PC-9 (cell line): ENCODE measurements around the gene TYROBP. TPM values are rescaled to one million over a fixed set of nuclear protein-coding genes. Genes with fewer than 3 reads are reported as not detected.
"Not testable (repeated sequence)": the region's sequence is repeated elsewhere in the genome, so short reads cannot be mapped to it uniquely, and the experiment has no call there.

Source experiments
- BruUV-seq: library from RNA; stranded (reverse); fragments of 400-500 nt; replicated peaks from 2 replicates; lab custom pipeline; 2021; lab: Mats Ljungman, UMichigan
- CTCF ChIA-PET: fragments of 300-600 bp; sonication (Branson Sonifier 250); formaldehyde crosslinking; loops from one replicate; lab custom pipeline; 2022; ENCODE audit warnings: antibody characterized with exemption; lab: Charles Lee
- POLR2A ChIA-PET: fragments of 300-600 bp; sonication (Branson Sonifier 250); formaldehyde crosslinking; loops from one replicate; lab custom pipeline; 2022; ENCODE audit warnings: antibody characterized with exemption; ENCODE audit not compliant: unreplicated experiment; lab: Charles Lee
- DNase-seq, 2 experiments: peaks; one replicate each; pipeline versions ENCODE4 v3.0.0 to v3.0.0-alpha.2; 2015 to 2022; ENCODE audit warnings: mixed read lengths in 1 of 2
- H2AFZ ChIP-seq: fragments of 200-600 bp; sonication (generic); 2 replicates; pipeline ENCODE4 v1.8.1; 2017; ENCODE audit warnings: antibody characterized with exemption
- H3F3A ChIP-seq: fragments of 200-600 bp; sonication (generic); 2 replicates; pipeline ENCODE4 v1.8.1; 2017; ENCODE audit warnings: antibody characterized with exemption, mild to moderate bottlenecking, low read depth; ENCODE audit not compliant: insufficient read depth
- H3K27ac ChIP-seq: fragments of 200-600 bp; sonication (generic); 2 replicates; pipeline ENCODE4 v1.6.1; 2016; ENCODE audit warnings: mixed run types
- H3K27me3 ChIP-seq: fragments of 200-600 bp; sonication (generic); 2 replicates; pipeline ENCODE4 v1.6.1; 2016; ENCODE audit warnings: low read depth, mixed run types; ENCODE audit not compliant: insufficient read depth
- H3K36me3 ChIP-seq: fragments of 200-600 bp; sonication (generic); 2 replicates; pipeline ENCODE4 v1.6.1; 2016; ENCODE audit warnings: low read depth, mixed run types
- H3K4me1 ChIP-seq: fragments of 200-600 bp; sonication (generic); replicated peaks from 2 replicates; pipeline ENCODE4 v1.6.1; 2016; ENCODE audit warnings: mixed run types; ENCODE audit not compliant: insufficient read depth
- H3K4me2 ChIP-seq: fragments of 200-600 bp; sonication (generic); 2 replicates; pipeline ENCODE4 v1.6.1; 2017; ENCODE audit warnings: mixed run types
- H3K4me3 ChIP-seq: fragments of 200-600 bp; sonication (generic); 2 replicates; pipeline ENCODE4 v1.6.1; 2016; ENCODE audit warnings: mixed run types
- H3K79me2 ChIP-seq: fragments of 200-600 bp; sonication (generic); 2 replicates; pipeline ENCODE4 v1.6.1; 2017; ENCODE audit warnings: low read depth, mixed run types
- H3K9me2 ChIP-seq: fragments of 200-600 bp; sonication (generic); 2 replicates; pipeline ENCODE4 v1.8.1; 2017; ENCODE audit warnings: mild to moderate bottlenecking; ENCODE audit not compliant: insufficient read depth
- H3K9me3 ChIP-seq: fragments of 200-600 bp; sonication (generic); 2 replicates; pipeline ENCODE4 v1.8.1; 2016; ENCODE audit warnings: low read depth; ENCODE audit not compliant: insufficient read depth
- H4K20me1 ChIP-seq: fragments of 200-600 bp; sonication (generic); 2 replicates; pipeline ENCODE4 v1.8.1; 2017; ENCODE audit not compliant: insufficient read depth
- CTCF ChIP-seq: fragments of 200-600 bp; sonication (generic); conservative IDR thresholded peaks from 2 replicates; pipeline ENCODE4 v1.6.1; 2017; ENCODE audit warnings: mixed run types, antibody characterized with exemption, mild to moderate bottlenecking, moderate library complexity
- EZH2 ChIP-seq: fragments of 200-600 bp; sonication (generic); IDR thresholded peaks from 2 replicates; pipeline ENCODE4 v1.8.0; 2017; ENCODE audit warnings: antibody characterized with exemption, low read depth
- intact Hi-C: fragments of 100-400 bp; cut with micrococcal nuclease; formaldehyde crosslinking; loops from one replicate; pipeline ENCODE4 v1.10.0; 2022; ENCODE audit not compliant: unreplicated experiment
- total RNA-seq: library from RNA; stranded (reverse); gene quantifications from 2 replicates; pipeline ENCODE4 v1.2.3, GENCODE V29; 2021

TYROBP gene
- total RNA-seq, 1 experiment from 2014 or later: not detected

GRCh38 chr19:35911790-35912189 lies 3.7 kb upstream of the TYROBP start:
- POLR2A ChIA-PET: interaction anchor here (0.6 to 0.8 kb wide), 2 partner anchors 11 to 19 kb away, joined by 3 to 7 read pairs; partner anchors contain the start of gene NFKBID

GRCh38 chr19:35911173-35911572 lies 3.1 kb upstream of the TYROBP start:
- H3K4me2 ChIP-seq: no peak overlapping the region
- H3K27ac ChIP-seq: no peak overlapping the region
- H3K4me1 ChIP-seq: no peaks in the 10 kb centered on the region
- H3K79me2 ChIP-seq: no peaks in the 10 kb centered on the region
- no peaks in the 10 kb centered on the region for H3F3A ChIP-seq
- no peaks in the 10 kb centered on the region for H4K20me1 ChIP-seq
- TF ChIP-seq EZH2 (no peak), CTCF (no peak)
- H3K4me3 ChIP-seq: no peak overlapping the region
- peaks cover 5% of the 10 kb centered on the region; the same call in 1 of the 2 replicates for H3K27me3 ChIP-seq
- H3K9me3 ChIP-seq: no peaks in the 10 kb centered on the region
- no peaks in the 10 kb centered on the region for H3K9me2 ChIP-seq
- intact Hi-C loops: no loop called here
- POLR2A ChIA-PET: interaction anchor here (0.6 kb wide), 1 partner anchor 225 kb away, joined by 3 read pairs; no protein-coding TSS in a partner anchor
- CTCF ChIA-PET: interaction anchor here (0.6 kb wide), 1 partner anchor 38 kb away, joined by 3 read pairs; no protein-coding TSS in a partner anchor
- DNase-seq: no peak
- BruUV-seq: no TSS peak
- no peak overlapping the region for H2AFZ ChIP-seq
- no peaks in the 10 kb centered on the region for H3K36me3 ChIP-seq

More at GRCh38 chr19:35911790-35912189, 3.7 kb upstream of the TYROBP start:
- TF ChIP-seq CTCF (no peak), EZH2 (no peak)
- Histone ChIP-seq H3K4me2 (no peak overlapping the region), H3K36me3 (no peaks in the 10 kb centered on the region), H3K79me2 (no peaks in the 10 kb centered on the region), H3K4me1 (no peaks in the 10 kb centered on the region), H3K9me2 (no peaks in the 10 kb centered on the region), H2AFZ (no peak overlapping the region), H4K20me1 (no peaks in the 10 kb centered on the region), H3F3A (no peaks in the 10 kb centered on the region), H3K27ac (no peak overlapping the region), H3K27me3 (peaks cover 11% of the 10 kb centered on the region; the same call in 1 of the 2 replicates), H3K4me3 (no peak overlapping the region), H3K9me3 (no peaks in the 10 kb centered on the region)
- BruUV-seq: no TSS peak
- CTCF ChIA-PET: no interaction called here
- intact Hi-C loops: no loop called here
- DNase-seq: peak in 1 of 2 experiments; percentile 64

- H3K27me3 ChIP-seq, POLR2A ChIA-PET, H3F3A ChIP-seq, H3K27ac ChIP-seq, H2AFZ ChIP-seq, H3K4me2 ChIP-seq, DNase-seq, H3K9me3 ChIP-seq, H3K9me2 ChIP-seq, H4K20me1 ChIP-seq, H3K79me2 ChIP-seq, BruUV-seq, H3K36me3 ChIP-seq, intact Hi-C loops, H3K4me3 ChIP-seq, H3K4me1 ChIP-seq: not testable (repeated sequence)
- CTCF ChIA-PET: interaction anchor here (0.6 kb wide), 1 partner anchor 39 kb away, joined by 3 read pairs; no protein-coding TSS in a partner anchor
These were observed 2.3 kb upstream of the TYROBP start for GRCh38 chr19:35910355-35910754.

DNA sequence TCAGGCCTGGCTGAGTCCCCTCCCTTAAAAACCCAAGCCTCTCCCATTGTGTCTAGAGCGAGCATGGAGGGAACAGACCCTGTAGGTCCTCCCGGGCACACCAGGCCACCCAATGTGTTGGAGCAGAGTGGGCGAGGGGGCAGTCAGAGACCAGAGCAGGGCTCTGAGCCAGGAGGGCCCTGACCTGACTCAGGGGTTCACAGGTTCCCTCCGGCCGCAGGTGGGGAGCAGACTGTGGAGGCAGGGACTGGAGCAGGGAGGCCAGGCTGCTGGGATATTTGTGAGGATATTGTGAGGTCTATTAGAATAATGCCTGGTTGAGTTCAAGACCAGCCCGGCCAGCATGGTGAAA lies 1.6 kb upstream of the TYROBP start:
- Histone ChIP-seq H3K27ac (no peak overlapping the region), H3K9me3 (no peaks in the 10 kb centered on the region), H3K79me2 (no peaks in the 10 kb centered on the region), H2AFZ (no peak overlapping the region), H3K4me1 (no peaks in the 10 kb centered on the region), H3K36me3 (no peaks in the 10 kb centered on the region), H4K20me1 (no peaks in the 10 kb centered on the region), H3K9me2 (no peaks in the 10 kb centered on the region), H3K4me2 (no peak overlapping the region), H3K4me3 (no peak overlapping the region), H3K27me3 (no peaks in the 10 kb centered on the region), H3F3A (peaks cover 8% of the 10 kb centered on the region)
- ChIA-PET POLR2A (no interaction called here), CTCF (no interaction called here)
- intact Hi-C loops: loop anchor here (10.0 kb wide), 1 partner anchor 165 kb away; the partner anchor contains the start of genes IGFLR1, LIN37, PSENEN and U2AF1L4
- TF ChIP-seq EZH2 (no peak), CTCF (no peak)
- no peak for DNase-seq
- no TSS peak for BruUV-seq
